Urothelium cell line (cell line): ENCODE measurements around the gene XRCC4.
"Not testable (repeated sequence)": the region's sequence is repeated elsewhere in the genome, so short reads cannot be mapped to it uniquely, and the experiment has no call there.

Experiments
- DNase-seq: peaks from one replicate; pipeline ENCODE4 v3.0.0; 2011; ENCODE audit warnings: low spot score, mixed read lengths
- FAIRE-seq: peaks from 2 replicates; lab custom pipeline; 2011; peaks lifted over from hg19 to GRCh38; lab: Jason Lieb, UNC

The XRCC4 gene

GRCh38 chr5:83253720-83254119 lies 176.4 kb downstream of the XRCC4 start:
- no peak for DNase-seq
- no peak for FAIRE-seq

- DNase-seq (no peak), FAIRE-seq (no peak)
These were observed 177.9 kb downstream of the XRCC4 start for GRCh38 chr5:83255268-83255667.

GRCh38 chr5:83256091-83256780 lies 178.9 kb downstream of the XRCC4 start:
- FAIRE-seq (no peak), DNase-seq (no peak)

GRCh38 chr5:83257684-83258083 lies 180.3 kb downstream of the XRCC4 start:
- not testable (repeated sequence) for DNase-seq, FAIRE-seq

GRCh38 chr5:83265318-83265717 lies 188.0 kb downstream of the XRCC4 start:
- no peak for FAIRE-seq
- DNase-seq: peak; percentile 4

- no peak for FAIRE-seq
- no peak for DNase-seq
These were observed 193.0 kb downstream of the XRCC4 start for GRCh38 chr5:83270311-83270710.

- no peak for DNase-seq
- FAIRE-seq: no peak
These were observed 199.8 kb downstream of the XRCC4 start for GRCh38 chr5:83277154-83277553.

GRCh38 chr5:83277953-83278352 lies 200.6 kb downstream of the XRCC4 start:
- DNase-seq: no peak
- no peak for FAIRE-seq

GRCh38 chr5:83281176-83281575 lies 203.8 kb downstream of the XRCC4 start:
- FAIRE-seq (no peak), DNase-seq (peak; percentile 4)

- DNase-seq: peak; percentile 61
- FAIRE-seq: no peak
These were observed 204.3 kb downstream of the XRCC4 start for GRCh38 chr5:83281658-83282057.

- no peak for FAIRE-seq
- DNase-seq: no peak
These were observed 206.4 kb downstream of the XRCC4 start for GRCh38 chr5:83283761-83284160.

GRCh38 chr5:83285661-83286398 lies 208.5 kb downstream of the XRCC4 start:
- FAIRE-seq (no peak), DNase-seq (no peak)

GRCh38 chr5:83294246-83294645 lies 216.9 kb downstream of the XRCC4 start:
- no peak for DNase-seq
- FAIRE-seq: no peak

GRCh38 chr5:83299353-83299752 lies 222.0 kb downstream of the XRCC4 start:
- FAIRE-seq (no peak), DNase-seq (no peak)

GRCh38 chr5:83306572-83307241 lies 229.4 kb downstream of the XRCC4 start:
- peak; percentile 78 for DNase-seq
- FAIRE-seq: peak; percentile 20

GRCh38 chr5:83312663-83313062 lies 235.3 kb downstream of the XRCC4 start:
- FAIRE-seq (no peak), DNase-seq (no peak)

GRCh38 chr5:83313436-83313835 lies 236.1 kb downstream of the XRCC4 start:
- no peak for FAIRE-seq
- DNase-seq: no peak

- FAIRE-seq (no peak), DNase-seq (no peak)
These were observed 244.2 kb downstream of the XRCC4 start for GRCh38 chr5:83321483-83322055.

GRCh38 chr5:83322273-83322924 lies 245.1 kb downstream of the XRCC4 start:
- DNase-seq (peak; percentile 13), FAIRE-seq (no peak)

- DNase-seq: no peak
- FAIRE-seq: no peak
These were observed 246.3 kb downstream of the XRCC4 start for GRCh38 chr5:83323557-83324180.

- no peak for DNase-seq
These were observed 254.5 kb downstream of the XRCC4 start for GRCh38 chr5:83331842-83332241.

More at GRCh38 chr5:83331842-83332241, 254.5 kb downstream of the XRCC4 start:
- no peak for FAIRE-seq
